GM21619 (cell line): Measurements from ENCODE around the gene GRAMD2B.
A peak's percentile ranks its signal among the peaks of the same experiment; 100 is the strongest.
"Not testable (repeated sequence)": the region's sequence is repeated elsewhere in the genome, so short reads cannot be mapped to it uniquely, and the experiment has no call there.

ENCODE experiments used
- ATAC-seq: cut with Tn5 transposase; IDR thresholded peaks from one replicate; pipeline ENCODE4 v1.9.1; 2021; ENCODE audit not compliant: unreplicated experiment

Gene GRAMD2B

GRCh38 chr5:126403876-126404275 lies 19.3 kb upstream of the GRAMD2B start:
- ATAC-seq = no peak

GRCh38 chr5:126410623-126411022 lies 12.6 kb upstream of the GRAMD2B start:
- no peak for ATAC-seq

DNA sequence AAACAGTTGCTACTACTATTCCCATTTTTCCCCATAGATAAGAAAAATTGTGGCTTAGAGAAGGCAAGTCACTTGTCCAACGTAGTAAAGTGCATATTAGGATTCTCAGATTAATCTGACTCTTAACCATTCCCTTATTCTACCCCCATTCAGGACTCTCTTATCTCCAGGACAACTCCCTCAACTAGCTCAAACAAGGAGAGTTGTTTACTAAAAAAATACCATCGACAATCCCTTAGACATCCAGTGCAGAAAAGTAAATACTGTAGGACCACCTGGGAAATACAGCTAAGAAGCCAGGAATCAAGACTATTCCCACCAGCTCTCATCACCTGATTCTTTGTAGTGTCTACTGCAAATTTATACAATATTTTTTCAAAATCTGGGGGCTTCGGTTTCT lies 9.4 kb upstream of the GRAMD2B start:
- ATAC-seq = no peak

DNA sequence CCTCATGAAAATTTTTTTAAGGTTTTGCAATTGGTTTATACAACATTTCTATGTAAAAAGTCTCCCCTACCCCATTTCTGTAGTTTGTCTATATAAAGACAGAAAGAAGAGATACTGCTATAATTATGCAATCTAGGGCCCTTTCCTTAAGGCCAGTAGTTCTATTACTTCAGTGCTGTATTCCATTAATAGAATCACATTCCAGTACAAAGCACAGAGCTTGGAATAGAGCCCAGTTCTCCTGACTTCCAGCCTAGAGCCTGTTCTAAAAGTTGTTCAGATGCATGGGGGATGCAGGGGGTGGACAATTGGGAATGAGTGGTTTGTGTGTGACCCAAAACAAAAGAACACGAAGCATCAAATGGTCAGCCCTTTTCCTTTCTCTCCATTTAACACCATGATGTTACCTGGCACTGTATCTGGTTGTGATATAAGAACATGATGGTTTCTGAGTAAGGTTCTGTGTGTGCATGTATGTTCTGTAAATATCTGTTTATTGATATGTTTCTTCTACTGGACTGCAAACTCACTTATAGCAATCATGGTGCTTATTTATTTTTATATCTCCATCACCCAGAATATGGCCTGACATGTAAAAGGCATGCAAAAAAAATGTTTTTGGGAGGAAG lies 8.2 kb upstream of the GRAMD2B start:
- ATAC-seq = no peak

- ATAC-seq = no peak
Observed at GRCh38 chr5:126415789-126416188, 7.4 kb upstream of the GRAMD2B start.

DNA sequence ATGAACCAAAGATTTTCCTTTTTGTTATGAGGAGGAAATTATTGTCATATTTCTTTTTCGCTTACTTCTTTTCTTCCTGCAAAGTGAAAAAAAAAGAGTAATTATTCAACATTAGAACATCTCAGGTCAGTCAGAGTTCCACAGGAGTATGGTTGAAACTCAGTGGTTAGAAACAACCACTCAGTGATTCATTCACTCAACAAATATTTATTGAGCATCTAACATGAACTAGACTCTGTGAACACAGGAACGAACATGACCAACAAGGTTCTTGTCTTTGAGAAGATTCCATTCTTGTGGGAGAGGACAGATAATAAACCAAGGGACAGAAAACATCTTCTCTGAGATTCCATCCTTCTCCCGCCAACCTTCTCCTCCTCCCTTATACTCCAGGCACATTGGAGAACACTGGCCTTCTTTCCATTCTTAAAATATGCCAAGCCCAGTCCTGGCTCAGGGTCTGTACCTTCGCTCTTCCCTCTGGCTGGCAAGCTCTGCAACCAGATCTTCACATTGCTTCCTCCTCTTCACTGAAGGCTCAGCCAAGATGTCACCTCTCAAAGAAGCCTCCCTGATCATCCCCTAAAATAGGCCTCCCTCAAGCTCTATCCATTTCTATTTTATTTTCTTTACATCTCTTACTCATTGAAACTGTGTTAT lies 6.8 kb upstream of the GRAMD2B start:
- ATAC-seq = no peak

- ATAC-seq = no peak
Observed at GRCh38 chr5:126417178-126417577, 6.0 kb upstream of the GRAMD2B start.

- no peak for ATAC-seq
Observed at GRCh38 chr5:126419102-126419501, 4.1 kb upstream of the GRAMD2B start.

DNA sequence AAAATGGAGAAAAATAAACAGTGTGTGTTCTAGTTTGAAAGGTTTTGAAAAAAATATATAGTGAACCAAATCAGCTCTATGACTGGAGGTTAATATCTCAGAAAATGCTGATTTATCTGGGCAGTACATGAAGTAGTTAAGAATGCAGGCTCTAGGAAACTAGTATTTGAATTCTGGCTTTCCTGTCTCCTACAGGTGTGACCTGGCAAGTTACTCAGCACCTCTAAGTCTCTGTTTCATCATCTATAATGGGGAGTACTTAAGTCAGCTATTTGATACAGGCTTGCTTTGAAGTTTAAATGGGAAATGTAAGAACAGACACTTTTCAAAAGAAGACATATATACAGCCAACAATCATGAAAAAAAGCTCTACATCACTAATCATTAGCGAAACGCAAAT lies 5.2 kb downstream of the GRAMD2B start:
- no peak for ATAC-seq

DNA sequence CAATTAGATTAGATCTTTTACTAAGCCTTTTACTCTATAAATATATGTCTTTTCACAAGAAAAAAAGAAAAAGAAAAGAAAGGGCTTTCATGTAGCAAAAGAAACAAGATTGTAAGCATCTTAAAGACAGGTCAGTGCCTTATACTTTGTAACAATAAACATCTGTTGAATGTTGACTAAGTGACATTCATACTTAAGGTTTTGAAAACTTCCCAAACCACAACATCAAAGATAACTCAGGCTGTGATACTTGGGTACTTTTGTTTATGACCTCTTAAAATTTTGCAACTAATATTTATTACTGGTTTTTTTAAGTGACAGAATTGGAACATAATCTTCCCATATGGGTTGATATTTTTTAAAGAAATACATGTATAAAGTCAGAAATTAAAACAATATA lies 7.4 kb downstream of the GRAMD2B start:
- ATAC-seq = no peak

- ATAC-seq = no peak
Observed at GRCh38 chr5:126433701-126434100, 10.5 kb downstream of the GRAMD2B start.

- no peak for ATAC-seq
Observed at GRCh38 chr5:126435261-126435660, 12.1 kb downstream of the GRAMD2B start.

DNA sequence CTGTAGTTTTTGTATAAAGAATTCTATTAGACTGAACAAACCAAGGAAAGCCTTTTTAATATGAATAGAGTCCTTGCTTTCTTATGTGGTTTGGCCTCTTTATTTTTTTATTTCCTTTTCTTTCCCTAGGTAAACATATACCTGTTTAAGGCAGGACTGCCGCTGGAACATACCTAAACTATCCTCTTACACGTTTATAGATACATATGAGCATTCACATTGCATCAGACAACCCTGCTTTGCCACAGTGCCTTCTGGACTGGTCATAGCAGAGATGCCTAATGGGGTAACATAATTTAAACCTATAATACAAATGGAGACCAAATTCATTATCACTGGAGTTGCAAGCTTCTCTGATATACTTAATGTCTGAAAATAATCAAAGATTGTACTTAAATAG lies 12.5 kb downstream of the GRAMD2B start:
- no peak for ATAC-seq

DNA sequence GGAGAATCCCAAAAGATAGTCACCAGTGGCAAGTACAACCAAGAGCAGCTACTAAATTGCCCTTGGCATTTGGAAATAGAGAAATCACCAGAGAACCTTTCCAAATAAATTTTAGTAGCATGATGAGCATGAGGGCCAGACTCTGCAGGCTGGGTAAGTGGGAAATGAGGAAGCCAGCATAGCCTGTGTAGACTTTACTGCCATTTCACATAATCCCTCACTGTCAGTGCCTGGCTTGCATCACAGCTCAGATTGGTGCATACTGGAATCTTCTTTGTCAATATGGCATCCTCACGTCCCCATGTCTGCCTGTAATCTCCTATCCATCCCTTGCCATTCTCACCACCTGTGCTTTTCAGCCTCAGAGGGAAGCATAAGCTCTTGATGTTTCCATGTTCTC lies 14.5 kb downstream of the GRAMD2B start:
- ATAC-seq = no peak

DNA sequence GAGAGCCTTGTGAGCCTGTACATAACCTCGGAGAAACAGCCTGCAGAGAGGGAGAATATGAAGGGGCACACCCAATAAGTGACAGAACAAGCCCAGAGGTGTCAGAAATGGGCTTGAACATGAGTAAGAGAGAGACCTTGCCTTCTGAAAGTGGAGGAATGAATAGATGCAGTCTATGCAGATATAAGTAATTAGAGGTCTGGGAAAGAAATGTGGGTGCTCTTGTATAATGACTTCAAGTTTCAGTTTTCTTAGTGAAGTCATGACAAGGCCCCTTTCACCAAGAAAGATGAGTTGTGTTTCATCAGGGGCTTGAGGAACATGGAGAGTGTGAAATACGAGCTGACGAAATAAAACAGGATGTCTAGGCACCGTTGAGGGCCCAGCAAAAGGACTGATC lies 15.1 kb downstream of the GRAMD2B start:
- peak; percentile 84 for ATAC-seq

DNA sequence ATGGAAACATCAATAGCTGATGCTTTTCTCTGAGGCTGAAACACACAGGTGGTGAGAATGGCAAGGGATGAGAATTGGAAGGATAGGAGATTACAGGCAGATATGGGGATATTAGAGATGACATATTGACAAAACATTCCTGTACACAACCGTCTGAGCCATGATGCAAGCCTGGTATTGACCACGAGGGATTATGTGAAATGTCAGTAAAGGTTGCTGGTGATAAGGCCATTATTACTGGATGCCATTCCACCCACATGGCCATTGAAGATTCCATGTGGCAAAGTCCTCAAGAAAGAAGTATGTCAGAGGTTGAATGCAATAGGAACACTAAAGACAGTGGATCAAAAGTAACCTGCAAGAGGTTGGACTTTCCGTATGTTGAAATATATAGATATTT lies 15.7 kb downstream of the GRAMD2B start:
- ATAC-seq = no peak

GRCh38 chr5:126439724-126440123 lies 16.5 kb downstream of the GRAMD2B start:
- ATAC-seq = not testable (repeated sequence)

- no peak for ATAC-seq
Observed at GRCh38 chr5:126441230-126441629, 18.0 kb downstream of the GRAMD2B start.

DNA sequence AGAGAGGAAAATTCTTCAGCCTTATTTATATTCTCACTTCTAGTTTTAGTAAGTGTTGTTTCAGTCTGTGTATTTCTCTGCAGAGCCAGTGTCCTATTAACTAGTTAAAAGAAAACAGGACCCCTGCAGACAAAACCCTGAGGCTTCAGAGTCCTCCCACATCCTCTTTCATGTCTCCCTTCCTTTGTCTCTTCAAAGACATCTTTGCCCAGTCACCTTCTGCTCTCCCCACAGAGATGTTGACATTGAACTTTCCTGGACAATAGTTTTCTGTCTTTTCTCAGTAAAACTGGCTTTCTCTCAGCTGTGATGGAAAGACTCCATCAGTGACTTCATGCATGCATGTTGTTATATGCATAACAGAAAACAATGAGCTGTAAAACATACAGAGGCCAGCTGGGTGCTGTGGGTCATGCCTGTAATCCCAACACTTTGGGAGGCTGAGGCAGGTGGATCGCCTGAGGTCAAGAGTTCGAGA lies 20.2 kb downstream of the GRAMD2B start:
- peak; percentile 90 for ATAC-seq

DNA sequence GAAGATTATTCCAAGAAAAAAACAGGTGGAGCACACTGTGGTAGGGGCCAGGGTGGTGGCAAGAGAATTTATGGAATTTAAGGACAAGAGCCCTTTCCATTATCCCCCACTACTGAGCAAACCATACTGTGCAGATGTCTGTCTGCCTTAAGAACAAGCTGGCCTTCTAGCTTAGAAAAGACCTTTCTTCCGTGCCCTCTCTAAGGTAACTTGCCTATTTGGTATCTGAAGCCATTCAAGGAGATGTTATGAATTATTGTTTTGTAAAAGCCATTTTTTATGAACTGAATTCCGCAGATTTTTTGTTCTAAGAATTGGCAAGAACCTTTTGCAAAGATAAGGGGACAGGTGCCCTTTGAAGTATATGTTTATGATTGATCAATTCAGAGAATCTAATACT lies 20.9 kb downstream of the GRAMD2B start:
- ATAC-seq = no peak

- ATAC-seq = no peak
Observed at GRCh38 chr5:126445502-126446174, 22.4 kb downstream of the GRAMD2B start.

- ATAC-seq = peak; percentile 24
Observed at GRCh38 chr5:126446498-126447224, 23.5 kb downstream of the GRAMD2B start.
